CD4-positive, alpha-beta T cell treated with Interleukin-21 for 1 hour (primary cell): Measurements from ENCODE around the gene BNC2.

Experiments
- DNase-seq: peaks from one replicate; pipeline ENCODE4 v3.0.0-alpha.2; 2020

BNC2 gene

DNA sequence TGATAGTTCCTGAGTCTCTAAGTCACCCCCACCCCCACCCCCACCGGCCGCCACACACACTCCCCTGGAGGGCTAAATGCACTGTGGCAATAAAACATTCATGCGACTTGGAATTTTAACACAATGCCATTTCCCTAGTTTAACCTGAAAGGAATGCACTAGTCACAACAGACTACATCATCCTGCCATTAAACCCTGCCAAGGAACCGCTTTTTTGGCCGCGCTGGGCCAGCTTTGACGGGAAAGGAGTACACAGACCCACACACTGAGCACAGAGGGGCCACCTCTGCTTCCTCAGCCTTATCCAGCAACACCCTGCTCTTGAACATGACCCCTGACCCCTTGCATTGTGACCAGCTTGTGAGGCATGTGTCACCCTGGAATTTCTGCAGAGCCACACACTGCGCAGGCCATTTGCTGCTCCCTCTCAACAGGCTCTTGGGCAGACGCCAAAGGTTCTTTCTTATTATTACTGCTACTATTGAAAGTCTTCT lies 165.3 kb downstream of the BNC2 start:
- DNase-seq = no peak

DNA sequence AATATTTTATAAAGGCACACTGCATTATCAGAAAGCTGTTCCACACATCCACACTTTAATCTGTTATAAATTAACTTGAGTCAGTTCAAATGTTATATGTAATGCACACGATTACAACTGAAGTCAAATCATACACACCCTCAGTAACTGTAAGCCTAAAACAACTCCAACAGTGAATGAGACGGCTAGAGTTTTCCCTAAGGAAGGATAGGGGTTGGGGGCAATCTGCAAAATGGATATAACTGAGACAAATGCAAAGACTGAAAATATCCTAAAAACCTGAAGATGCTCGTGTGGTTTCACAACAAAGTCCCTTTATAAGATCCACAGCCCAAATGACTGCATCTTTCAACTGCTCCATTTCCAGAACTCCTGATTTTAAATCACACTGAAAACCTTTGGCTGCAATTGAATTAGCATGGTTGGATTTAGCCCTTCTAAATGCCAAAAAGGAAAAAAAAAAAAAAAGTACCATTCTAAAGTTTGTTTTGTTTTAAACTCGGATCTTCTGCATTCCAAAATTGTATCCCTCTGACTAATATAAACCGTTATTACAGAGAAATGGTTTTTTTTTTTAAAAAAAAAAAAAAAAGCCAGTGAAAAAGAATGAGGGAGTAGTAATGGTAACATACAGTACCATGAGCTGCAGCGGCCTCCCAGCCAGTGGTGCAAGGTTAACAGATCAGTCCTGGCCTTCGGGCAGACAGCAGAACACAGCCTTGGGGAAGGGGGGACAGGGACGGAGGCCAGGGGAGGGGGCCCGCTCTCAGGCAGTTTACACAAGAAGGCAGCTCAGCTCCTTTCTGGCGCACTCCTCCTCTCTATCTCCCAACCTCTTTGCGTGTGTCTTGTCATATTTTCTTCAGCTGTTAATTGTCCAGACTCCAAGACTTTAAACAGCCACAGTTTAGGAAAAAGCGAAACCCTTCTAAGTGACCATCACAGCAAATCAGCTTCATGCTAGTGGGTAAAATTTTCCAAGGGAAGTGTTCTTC lies 166.1 kb downstream of the BNC2 start:
- no peak for DNase-seq

DNA sequence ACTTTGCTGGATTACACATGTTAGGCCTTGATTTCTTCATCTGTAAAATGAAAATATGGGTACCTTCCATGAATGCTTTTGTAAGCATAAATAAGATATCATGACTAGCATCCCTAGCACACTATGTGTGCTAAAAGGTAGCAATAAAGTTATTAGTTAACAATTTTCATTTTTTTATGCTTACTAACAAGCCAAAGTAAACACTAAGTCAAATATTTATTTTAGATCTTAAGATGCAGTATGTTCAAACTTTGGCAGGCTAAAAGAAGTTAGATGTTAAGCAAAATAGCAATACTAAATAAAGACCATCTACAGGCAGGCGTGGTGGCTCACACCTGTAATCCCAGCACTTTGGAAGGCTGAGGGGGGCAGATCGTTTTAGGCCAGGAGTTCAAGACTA lies 169.1 kb downstream of the BNC2 start:
- DNase-seq = no peak

DNA sequence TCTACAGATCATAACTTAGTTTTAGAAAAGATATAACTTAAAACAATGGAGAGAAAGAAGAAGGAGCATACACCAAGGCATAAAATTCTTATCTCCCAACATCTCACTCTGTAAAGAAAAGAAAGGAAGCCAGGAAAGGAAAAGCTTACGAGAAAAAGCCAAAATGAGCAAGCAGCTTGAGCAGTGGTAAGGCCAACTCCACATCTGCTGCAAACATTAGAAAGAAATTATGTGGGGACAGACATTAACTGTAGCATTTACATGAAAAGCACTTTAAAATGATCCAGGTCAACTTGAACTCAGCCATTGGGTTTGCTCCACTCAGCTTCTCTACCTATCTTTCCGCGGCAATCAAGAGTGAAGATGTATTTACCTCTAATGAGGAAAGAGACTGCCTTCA lies 176.9 kb downstream of the BNC2 start:
- DNase-seq = no peak

DNA sequence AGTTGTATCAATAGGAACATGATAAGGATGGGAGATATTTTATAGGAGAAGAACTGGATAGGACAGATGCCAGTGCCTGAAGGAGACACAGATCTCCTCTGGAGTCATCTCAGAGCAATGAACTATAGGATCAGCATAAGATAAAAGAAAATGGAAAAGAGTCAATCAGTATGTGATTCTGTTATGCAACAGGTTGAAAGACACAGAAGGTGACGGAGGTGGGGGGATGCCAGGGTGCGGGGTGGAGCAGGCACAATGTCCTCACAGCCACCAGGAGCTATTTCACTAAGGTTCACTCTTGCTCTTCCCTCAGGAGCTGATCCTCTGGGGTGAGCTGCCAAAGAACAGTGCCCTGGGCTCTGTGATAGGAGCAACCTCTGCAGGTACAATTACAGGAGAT lies 179.8 kb downstream of the BNC2 start:
- DNase-seq = no peak

DNA sequence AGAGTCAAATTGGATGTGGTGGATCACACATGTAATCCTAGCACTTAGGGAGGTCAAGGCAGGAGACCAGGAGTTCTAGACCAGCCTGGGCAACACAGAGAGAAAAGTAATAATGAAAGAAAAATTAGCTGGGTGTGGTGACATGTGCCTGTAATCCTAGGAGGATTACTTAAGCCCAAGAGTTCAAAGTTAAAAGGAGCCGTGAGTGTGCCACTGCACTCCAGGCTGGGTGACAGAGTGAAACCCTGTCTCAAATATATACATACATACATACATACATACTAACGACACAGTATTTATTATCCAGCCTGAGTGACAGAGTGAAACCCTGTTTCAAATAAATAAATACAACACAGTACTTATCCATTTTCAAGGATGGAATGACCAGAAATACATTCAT lies 180.3 kb downstream of the BNC2 start:
- DNase-seq = no peak

DNA sequence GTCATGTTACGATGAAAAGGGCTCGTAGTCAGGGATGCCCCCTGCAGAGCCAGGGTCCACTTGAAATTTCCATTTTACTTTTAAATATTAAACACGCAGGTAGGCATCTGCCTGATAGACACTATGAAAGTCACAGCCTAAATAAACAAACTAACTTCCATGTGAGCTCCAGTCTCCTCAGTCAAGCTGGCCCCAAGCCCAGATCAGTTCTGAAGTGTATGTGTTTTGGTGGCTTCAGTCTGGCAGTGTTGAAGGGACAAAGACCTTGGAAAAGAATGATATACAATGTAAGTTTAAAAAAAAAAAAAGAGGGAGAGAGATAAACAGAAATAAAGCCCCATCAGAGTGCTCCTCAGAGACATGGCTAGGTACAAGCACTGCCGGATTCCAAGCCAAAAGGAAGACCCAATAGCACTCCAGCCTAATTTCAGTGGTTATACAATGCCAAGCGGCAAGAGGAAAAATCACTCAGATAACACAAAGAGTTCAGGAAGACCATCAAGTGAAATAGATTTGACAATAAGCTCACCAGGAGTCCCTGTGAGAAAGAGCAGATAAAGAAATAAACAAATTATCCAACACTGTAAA lies 181.0 kb downstream of the BNC2 start:
- DNase-seq = no peak

DNA sequence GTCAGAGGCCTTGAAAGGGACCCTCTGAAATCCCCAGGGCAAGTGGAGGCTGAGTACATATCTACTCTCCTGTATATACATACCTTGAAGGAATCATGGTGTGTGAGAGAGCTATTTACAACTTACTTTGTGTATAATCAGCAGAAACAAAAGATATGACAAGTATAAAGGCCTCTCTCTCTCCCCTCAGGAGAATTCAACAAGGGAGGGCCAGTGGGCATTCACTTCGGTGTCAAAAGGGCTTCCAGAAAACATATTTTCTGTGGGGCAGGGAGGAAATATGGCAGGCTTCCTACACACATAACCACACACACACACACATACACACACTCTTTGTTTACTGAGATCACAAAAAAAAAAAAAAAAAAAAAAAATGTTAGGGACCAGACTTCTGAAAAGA lies 181.7 kb downstream of the BNC2 start:
- DNase-seq = no peak

DNA sequence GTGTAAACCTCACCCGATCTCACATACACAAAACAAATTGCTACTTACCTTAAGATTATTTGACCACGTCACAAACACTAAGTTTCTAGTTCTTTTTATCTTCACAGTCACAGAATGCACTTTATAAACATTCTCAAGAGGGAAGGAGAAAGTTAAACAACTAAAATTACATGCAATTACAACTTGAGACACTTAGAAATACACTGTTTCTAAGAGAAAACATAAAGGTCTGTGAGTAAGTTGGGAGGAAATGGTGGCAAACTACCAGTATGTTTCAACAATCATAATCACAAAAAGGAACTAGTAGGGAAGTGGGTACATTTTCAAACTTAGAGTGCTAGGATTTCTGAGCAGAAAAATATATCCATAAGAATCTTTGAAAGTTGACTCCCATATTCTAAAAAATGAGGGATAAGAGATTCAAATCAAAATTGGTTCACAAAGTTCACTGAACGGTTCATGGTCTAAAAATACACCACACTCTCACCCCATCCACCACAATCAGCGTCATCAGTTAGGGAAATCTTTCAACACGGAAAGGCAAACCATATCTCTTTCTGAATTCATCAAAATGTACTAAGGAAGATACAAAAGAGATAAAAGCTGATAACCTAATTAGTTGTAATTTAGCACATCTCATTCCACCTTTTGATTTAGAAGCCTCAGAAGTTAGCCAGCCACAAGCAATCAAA lies 182.6 kb downstream of the BNC2 start:
- no peak for DNase-seq

DNA sequence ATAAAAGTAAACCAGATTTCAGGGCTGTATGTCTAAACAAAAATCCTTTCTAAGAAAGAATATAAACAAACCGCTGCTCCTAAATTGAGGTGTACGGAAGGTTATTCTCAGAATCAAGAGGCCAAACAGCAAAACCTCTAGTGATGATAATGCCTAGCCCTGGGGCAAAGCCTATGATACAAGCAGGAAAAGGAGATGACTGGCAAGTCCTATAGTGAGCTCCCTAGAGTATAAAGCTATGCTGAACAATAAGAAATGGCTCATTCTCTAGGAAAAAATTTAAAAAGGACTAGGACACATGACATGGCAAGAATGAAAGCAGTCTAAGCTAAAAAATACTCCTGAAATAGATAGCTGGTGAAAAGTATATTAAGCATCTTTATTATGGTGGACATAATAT lies 187.1 kb downstream of the BNC2 start:
- no peak for DNase-seq

DNA sequence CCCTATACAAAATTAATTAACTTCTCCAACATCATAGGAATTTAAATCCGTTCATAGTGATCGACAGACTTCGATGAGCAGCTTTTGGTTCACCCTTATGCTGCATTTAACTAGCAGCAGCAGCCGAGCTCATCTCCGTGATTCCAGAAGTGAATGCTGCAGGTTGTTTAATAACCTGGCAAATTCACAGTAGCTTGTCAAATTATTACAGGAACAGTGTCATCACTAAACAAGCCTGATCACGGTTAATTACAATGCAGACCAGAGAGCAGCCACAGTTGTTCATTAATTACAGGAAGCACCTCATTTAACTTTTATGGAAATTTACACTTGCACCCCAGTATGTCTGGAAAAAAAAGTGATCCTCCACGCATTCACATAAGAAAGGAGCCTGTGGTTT lies 188.2 kb downstream of the BNC2 start:
- no peak for DNase-seq

DNA sequence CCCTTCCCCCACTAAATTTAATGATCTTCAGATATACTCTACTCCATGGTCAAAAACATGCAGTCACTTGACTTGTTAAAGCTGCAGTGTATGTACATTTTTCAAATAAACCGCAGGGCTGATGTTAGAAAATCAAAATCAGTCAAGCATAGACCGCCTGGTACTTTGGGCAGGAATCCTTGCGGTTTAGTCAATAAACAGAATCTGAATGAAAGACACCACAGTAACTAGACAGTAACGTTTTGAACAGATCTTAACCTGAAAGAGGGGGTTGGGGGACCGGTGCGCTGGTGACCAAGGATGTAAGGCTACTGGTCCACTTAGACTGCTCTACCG lies 188.8 kb downstream of the BNC2 start:
- DNase-seq = no peak

DNA sequence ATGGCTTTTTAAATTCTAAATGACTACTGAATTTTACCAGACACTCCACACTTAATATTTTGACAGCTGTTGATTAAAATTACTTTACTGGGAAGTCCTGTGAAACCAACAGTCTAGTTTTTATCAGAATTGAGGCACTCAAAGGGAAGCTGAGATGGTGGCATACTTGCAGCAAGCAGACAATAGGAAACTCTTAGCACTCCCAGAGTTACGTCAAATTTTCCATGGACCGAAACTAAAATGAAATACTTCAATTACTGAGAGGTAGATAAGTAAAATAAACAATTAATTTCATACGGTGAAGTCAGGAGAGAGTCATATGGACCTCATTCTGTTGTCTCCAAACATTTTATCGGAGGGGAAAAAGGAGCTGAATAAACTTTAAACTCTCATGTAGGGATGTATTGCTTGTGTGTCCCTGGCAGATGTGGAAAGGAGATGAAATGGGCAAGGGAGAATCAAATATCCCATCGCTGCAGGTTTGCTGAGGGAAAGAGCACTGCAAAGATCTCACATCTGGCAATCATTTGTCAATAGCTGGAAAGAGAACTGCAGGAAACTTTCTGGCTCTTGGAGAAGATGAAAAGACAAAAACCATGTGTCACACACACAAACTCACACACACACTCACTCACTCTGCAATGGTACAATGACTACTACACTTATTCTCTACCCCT lies 189.4 kb downstream of the BNC2 start:
- DNase-seq = no peak

DNA sequence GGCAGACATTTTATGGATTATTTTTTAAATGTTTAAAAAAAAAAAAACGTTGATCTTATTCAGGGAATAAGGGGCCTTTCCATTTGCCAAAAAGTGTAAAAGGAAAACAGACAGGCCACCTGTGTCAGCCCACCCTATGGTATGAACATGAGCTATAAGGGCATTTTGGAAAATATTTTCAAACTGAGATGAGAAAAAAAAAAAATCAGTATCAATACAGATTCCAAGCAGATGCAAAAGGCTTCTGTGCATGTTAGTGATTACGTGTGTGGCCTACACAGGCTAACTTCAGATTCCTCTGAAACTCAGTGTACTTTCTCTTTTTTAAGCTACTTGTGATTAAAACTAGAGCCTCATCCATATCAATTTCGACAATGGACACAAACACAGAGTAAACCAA lies 189.9 kb downstream of the BNC2 start:
- no peak for DNase-seq

DNA sequence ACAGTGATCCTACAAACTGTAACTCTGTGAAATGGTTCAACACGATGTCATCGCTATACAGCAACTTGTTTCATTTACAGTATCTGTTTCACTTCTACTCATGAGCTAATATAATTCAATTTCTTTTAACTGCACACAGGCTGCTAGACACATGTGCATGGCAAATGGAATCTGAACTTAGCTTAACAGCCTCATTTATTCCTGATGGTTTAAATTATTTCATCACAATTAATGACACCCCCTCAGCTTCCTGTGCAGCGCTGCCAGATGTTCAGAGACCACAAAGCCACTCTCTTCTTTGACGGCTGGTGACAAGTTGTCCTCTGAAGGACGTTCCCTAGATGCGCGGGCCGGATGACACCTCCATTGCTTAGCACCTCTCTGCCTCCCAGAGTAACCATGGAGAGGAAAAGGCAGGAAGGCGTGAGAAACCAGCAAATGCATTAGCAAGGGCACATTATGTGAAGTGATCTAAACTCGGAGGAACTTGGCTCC lies 191.1 kb downstream of the BNC2 start:
- DNase-seq = no peak

DNA sequence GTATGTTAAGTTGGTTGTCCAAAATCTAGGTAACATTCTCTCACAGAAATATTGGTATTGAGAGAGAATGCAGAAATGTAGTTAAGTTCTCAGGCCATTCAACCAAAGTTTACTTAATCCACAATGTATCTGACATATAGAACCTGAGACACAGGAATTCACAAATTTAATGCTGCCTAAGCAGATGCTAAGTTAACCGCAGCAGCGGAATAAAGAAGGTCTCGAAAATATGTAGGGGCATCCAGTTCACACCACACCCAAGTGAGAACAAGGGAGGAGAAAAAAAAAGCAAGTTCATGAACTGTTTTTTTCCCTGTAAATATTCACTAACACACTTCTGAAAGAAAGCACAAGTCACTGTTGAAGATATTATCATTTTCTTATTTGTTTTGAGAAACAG lies 194.0 kb downstream of the BNC2 start:
- DNase-seq = no peak

DNA sequence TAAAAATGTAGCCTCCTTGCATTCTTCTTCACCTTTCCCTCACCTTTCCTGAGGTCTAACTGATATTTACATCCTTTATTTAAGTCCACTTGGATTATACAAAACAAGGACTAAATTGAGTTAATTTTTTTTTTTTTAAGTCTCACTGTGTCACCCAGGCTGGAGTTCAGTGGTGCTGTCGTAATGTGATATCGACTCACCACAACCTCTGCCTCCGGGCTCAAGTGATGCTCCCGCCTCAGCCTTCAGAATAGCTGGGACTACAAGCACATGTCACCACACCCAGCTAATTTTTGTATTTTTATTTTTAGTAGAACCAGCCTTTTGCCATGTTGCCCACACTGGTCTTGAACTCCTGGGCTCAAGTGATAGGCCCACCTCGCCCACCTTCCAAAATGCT lies 195.3 kb downstream of the BNC2 start:
- no peak for DNase-seq

DNA sequence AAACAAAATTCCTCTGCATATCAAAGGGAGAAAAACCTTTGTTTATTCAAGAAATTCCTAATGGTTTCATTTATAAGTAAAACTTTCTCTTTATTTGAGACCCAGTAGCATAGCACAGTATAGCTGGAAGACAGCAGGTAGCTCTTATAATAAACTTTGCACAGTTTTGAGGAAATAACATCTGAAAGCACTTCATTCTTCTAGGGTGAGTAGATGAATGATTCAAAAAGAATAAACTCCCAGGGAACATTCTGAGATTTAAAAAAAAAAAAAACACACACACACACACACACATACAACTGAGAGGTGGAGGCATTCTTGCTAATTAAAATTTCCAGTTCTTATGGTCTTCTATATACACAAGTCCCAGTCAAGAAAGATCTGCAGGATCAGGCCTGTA lies 197.3 kb downstream of the BNC2 start:
- no peak for DNase-seq

DNA sequence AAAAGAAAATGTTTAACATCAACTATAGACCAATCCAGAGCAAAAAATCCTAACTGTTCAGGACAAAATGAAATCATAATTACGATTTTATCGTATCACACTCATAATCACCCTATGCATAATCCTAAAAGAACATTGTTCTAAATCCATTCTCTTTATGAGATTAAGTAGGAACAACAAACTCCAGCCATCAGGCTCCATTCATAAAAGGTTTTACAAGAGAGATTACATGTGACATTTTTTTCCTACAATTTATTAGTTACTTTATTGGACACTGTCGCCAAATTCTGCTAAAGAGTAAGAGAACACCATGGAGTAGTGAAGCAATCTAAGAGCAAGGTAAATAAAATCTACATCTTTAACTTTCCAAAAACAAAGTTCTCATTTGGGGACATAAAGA lies 198.0 kb downstream of the BNC2 start:
- no peak for DNase-seq

DNA sequence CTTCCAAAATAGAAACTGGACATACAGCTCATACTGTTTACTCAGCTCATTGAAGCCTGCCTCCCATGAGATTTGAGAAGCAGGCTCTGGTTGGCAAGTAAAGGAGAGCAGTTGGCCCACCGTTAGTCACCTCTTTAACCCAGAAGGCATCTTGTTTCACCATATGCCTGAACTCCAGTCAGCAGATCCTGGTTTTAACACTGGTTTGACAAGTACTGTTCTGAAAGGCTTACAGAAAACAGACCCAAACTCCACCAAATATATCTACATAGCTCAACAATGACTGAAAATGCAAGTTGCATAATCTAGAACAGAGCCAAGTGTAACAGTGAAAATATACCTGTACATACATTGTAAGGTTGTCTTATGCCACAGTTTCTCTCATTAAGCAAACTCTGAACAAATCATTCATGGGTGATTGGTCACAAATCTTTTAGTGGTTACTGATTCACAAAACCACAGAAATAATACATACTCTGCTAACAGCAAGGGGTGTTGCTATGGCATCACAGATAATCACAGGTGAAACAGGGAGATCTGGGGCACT lies 198.8 kb downstream of the BNC2 start:
- no peak for DNase-seq

DNA sequence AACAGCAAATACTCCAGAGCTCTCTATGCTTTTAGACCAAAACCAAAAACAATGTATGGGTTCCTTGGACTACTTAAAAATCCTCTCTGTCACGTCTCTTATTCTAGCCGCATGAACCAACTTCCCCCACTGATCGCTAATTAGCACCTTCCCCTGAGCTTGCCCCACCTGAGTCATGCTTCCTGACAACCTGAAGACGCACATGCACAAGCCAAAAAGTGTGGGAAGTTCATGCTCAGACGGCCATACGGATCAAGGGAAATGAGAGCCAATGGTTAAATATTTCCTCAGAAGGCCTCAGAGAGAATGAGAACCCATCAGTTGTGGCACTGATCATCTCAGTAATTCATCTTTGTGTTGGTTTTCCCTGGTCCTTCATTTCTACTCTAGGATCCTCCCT lies 199.7 kb downstream of the BNC2 start:
- no peak for DNase-seq

DNA sequence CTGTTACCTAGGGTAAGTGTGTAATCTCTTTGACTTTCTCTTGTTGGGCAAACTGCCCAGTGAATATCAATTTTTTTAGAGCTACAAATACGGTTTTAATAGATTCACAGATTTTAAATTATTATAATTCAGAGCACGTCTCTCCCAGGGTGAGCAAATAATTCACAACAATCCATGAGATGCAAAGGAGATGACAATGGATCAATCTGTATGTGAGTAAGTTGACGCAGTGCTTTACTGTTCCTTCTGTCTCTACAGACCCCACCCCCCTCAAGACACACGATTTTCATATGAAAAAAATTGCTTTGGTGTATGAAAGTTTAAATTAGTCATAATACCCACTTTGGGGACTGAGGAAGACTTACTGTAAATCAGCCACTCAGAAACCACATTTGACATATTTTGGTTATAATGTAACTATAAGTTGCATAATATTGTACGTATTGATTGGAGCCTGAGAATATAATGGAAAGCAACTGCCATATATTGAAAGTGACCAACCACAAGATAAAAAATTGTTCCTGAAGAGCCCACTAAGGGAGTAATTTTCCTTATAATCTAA lies 201.7 kb downstream of the BNC2 start:
- DNase-seq = no peak

DNA sequence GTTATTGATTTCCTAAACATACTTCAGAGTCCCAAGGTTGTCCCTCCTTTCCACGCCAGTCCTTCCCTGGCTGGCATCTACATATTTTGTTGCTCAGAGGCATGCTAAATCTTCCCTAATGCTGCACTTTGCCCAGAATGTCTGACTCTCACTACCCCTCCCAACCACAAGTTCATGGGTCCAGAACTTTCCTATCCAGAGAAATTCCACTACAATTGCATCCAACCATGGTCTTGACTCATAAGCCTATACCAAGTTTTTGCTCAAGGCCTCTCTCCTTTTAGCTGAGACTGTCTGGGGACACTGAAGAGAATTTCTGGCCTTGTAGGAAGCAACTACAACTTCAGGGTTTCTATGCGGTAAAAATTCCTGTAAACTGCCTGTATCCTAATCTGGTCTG lies 206.3 kb downstream of the BNC2 start:
- DNase-seq = no peak
